MCF 10A (cell line): ENCODE results near the gene FARP1. TPM values are rescaled to one million over a fixed set of nuclear protein-coding genes. Genes with fewer than 3 reads are reported as not detected.

Experiments
- BruUV-seq: library from RNA; stranded (reverse); fragments of 400-500 nt; replicated peaks from 2 replicates; lab custom pipeline; 2021; lab: Mats Ljungman, UMichigan
- CTCF ChIA-PET: fragments of 300-600 bp; sonication (Branson Sonifier 250); formaldehyde crosslinking; extraction: SDS; loops from one replicate; lab custom pipeline; 2021; ENCODE audit warnings: antibody characterized with exemption, inconsistent platforms; lab: Yijun Ruan, JAX
- POLR2A ChIA-PET: fragments of 300-600, 350-650 bp; sonication (Branson Sonifier 250); formaldehyde crosslinking; extraction: SDS; loops from one replicate; lab custom pipeline; 2020; ENCODE audit warnings: antibody characterized with exemption, inconsistent platforms; lab: Yijun Ruan, JAX
- DNase-seq: peaks from one replicate; pipeline ENCODE4 v3.0.0-alpha.2; 2018; ENCODE audit not compliant: unreplicated experiment
- H3K27ac Mint-ChIP-seq: one replicate; pipeline ENCODE4 v1.8.0; 2022; ENCODE audit warnings: mild to moderate bottlenecking, low read depth, mixed read lengths; ENCODE audit not compliant: unreplicated experiment
- H3K27me3 Mint-ChIP-seq: one replicate; pipeline ENCODE4 v1.8.0; 2022; ENCODE audit warnings: mixed read lengths; ENCODE audit not compliant: insufficient read depth, unreplicated experiment
- H3K36me3 Mint-ChIP-seq: one replicate; pipeline ENCODE4 v1.8.0; 2022; ENCODE audit warnings: mild to moderate bottlenecking, moderate library complexity, mixed read lengths; ENCODE audit not compliant: insufficient read depth, unreplicated experiment
- H3K4me1 Mint-ChIP-seq: one replicate; pipeline ENCODE4 v1.8.0; 2022; ENCODE audit warnings: mixed read lengths; ENCODE audit not compliant: insufficient read depth, unreplicated experiment
- H3K4me3 Mint-ChIP-seq: one replicate; pipeline ENCODE4 v1.8.0; 2022; ENCODE audit warnings: mild to moderate bottlenecking, moderate library complexity, mixed read lengths; ENCODE audit not compliant: unreplicated experiment
- H3K9me3 Mint-ChIP-seq: one replicate; pipeline ENCODE4 v1.8.0; 2022; ENCODE audit warnings: mixed read lengths; ENCODE audit not compliant: unreplicated experiment
- intact Hi-C: fragments of 100-400 bp; cut with micrococcal nuclease; formaldehyde crosslinking; loops from 2 replicates; pipeline ENCODE4 v1.14.1; 2022
- total RNA-seq: library from RNA; stranded (reverse); gene quantifications from 2 replicates; pipeline ENCODE4 v1.2.3, GENCODE V29; 2022
- TF ChIP-seq, protein P1 (sequence below): fragments of 200-600 bp; IDR thresholded peaks from one replicate; pipeline ENCODE4 v1.8.0; 2022; ENCODE audit warnings: antibody characterized with exemption, mild to moderate bottlenecking; ENCODE audit not compliant: unreplicated experiment

The FARP1 gene
- total RNA-seq, 1 experiment from 2014 or later = 30.1 TPM

DNA sequence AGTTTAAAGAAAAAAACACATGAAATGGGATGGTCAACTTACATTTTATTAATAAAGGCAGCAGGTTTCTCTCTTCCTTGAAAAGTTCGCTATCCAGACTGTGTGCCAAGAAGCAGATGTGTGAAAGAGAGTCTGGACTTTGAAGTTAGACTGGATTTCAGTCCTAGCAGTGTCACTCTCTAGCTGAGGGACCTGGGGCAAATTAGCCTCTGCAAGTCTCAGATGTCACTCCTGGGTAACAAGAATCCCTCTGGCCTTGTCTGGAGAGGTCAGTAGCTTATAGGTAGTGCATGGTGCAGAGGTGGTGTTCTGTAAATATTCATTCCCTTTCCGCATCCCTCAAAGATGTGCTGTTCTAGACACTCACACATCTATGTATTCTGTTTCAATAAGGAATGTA is 221.8 kb downstream of the FARP1 start:
- DNase-seq = no peak
- POLR2A ChIA-PET = no interaction called here
- Mint-ChIP-seq H3K4me1 (peaks cover 5% of the 10 kb centered on the region), H3K4me3 (no peak overlapping the region), H3K9me3 (no peaks in the 10 kb centered on the region), H3K27me3 (no peaks in the 10 kb centered on the region), H3K36me3 (peaks cover 3% of the 10 kb centered on the region), H3K27ac (no peak overlapping the region)
- BruUV-seq = no TSS peak
- intact Hi-C loops = no loop called here
- TF ChIP-seq, protein P1, sequence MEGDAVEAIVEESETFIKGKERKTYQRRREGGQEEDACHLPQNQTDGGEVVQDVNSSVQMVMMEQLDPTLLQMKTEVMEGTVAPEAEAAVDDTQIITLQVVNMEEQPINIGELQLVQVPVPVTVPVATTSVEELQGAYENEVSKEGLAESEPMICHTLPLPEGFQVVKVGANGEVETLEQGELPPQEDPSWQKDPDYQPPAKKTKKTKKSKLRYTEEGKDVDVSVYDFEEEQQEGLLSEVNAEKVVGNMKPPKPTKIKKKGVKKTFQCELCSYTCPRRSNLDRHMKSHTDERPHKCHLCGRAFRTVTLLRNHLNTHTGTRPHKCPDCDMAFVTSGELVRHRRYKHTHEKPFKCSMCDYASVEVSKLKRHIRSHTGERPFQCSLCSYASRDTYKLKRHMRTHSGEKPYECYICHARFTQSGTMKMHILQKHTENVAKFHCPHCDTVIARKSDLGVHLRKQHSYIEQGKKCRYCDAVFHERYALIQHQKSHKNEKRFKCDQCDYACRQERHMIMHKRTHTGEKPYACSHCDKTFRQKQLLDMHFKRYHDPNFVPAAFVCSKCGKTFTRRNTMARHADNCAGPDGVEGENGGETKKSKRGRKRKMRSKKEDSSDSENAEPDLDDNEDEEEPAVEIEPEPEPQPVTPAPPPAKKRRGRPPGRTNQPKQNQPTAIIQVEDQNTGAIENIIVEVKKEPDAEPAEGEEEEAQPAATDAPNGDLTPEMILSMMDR = no peak
- CTCF ChIA-PET = interaction anchor here (0.6 to 1.7 kb wide), 4 partner anchors 13 to 1338 kb away, joined by 3 to 4 read pairs (median 4); no protein-coding TSS in a partner anchor

DNA sequence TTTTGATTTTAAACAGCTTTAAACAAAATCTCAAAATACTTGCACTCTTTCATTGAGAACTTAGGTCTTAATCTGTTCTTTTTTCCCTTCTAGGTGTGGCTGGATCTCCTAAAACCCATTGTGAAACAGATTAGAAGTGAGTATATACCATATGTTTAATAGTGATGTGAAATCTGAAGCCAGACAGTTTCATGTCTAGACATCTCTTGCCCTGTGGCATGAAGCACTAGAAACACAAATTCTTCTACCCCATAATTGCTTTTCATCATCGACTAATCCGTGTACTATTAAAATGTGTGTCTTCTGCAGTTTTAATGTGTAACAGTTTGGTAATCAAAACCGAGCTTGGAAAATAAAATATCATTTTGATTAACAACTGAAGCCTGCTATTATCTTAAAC is 222.4 kb downstream of the FARP1 start:
- no TSS peak for BruUV-seq
- H3K9me3 Mint-ChIP-seq = no peaks in the 10 kb centered on the region
- H3K27me3 Mint-ChIP-seq = no peaks in the 10 kb centered on the region
- H3K27ac Mint-ChIP-seq = no peak overlapping the region
- peaks cover 5% of the 10 kb centered on the region for H3K4me1 Mint-ChIP-seq
- ChIA-PET POLR2A (no interaction called here), CTCF (interaction anchor here (1.0 to 1.7 kb wide), 2 partner anchors 13 to 81 kb away, joined by 4 read pairs; no protein-coding TSS in a partner anchor)
- peaks cover 7% of the 10 kb centered on the region for H3K36me3 Mint-ChIP-seq
- no peak overlapping the region for H3K4me3 Mint-ChIP-seq
- intact Hi-C loops = no loop called here
- no peak for DNase-seq
- TF ChIP-seq, protein P1 = no peak

- CTCF ChIA-PET = interaction anchor here (1.7 kb wide), 1 partner anchor 80 kb away, joined by 4 read pairs; no protein-coding TSS in a partner anchor
- no TSS peak for BruUV-seq
- intact Hi-C loops = no loop called here
- H3K9me3 Mint-ChIP-seq = no peaks in the 10 kb centered on the region
- no peak for DNase-seq
- H3K27ac Mint-ChIP-seq = no peak overlapping the region
- no peaks in the 10 kb centered on the region for H3K27me3 Mint-ChIP-seq
- peaks cover 5% of the 10 kb centered on the region for H3K4me1 Mint-ChIP-seq
- H3K36me3 Mint-ChIP-seq = peaks cover 13% of the 10 kb centered on the region
- TF ChIP-seq, protein P1 = no peak
- H3K4me3 Mint-ChIP-seq = no peak overlapping the region
- POLR2A ChIA-PET = no interaction called here
Observed at GRCh38 chr13:98366010-98366409, 223.1 kb downstream of the FARP1 start.

DNA sequence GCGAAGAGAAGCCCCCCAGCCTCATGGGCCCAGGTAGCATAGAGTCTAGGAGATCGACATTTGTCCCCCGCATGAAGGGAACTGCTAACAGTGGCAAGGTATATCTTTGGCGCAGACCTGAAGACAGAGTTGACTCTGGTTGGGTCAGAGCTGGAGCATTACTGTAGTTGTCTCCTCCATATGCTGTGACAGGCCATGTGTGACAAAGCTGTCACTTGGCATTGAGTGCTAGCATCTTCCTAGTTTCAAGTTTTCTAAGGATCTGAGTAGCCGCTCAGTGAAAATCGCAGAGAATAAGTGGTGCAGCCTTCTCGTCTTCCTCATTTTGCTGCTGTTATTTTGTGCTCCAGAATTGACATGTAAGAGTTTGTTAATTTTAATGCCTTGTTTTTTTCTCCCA is 223.5 kb downstream of the FARP1 start:
- ChIA-PET POLR2A (no interaction called here), CTCF (no interaction called here)
- intact Hi-C loops = no loop called here
- TF ChIP-seq, protein P1 = no peak
- Mint-ChIP-seq H3K4me3 (no peak overlapping the region), H3K4me1 (peaks cover 5% of the 10 kb centered on the region), H3K27ac (no peak overlapping the region), H3K27me3 (no peaks in the 10 kb centered on the region), H3K36me3 (peaks cover 16% of the 10 kb centered on the region), H3K9me3 (no peaks in the 10 kb centered on the region)
- BruUV-seq = no TSS peak
- DNase-seq = no peak
